Measurements from ENCODE around the gene CSF2.
A peak's percentile ranks its signal among the peaks of the same experiment; 100 is the strongest.

Gene CSF2

GRCh38 chr5:132059696-132060500, 13.7 kb upstream of the CSF2 start:
- peak overlapping the region; percentile 58 for H3K27ac Mint-ChIP-seq
- H3K36me3 Mint-ChIP-seq, result peaks cover 24% of the 10 kb centered on the region
- DNase-seq (ENCODE audit: low spot score in 2 of 2) (peak in 1 of 2 donors; percentile 42), ATAC-seq (no peak)
- no peak overlapping the region for H3K4me3 Mint-ChIP-seq
- no peaks in the 10 kb centered on the region for H3K9me3 Mint-ChIP-seq
- H3K4me1 Mint-ChIP-seq, result peaks cover 73% of the 10 kb centered on the region

- DNase-seq (ENCODE audit: low spot score in 2 of 2) (no peak), ATAC-seq (no peak)
- Mint-ChIP-seq H3K4me3 (no peak within 1 kb of the TSS), H3K27ac (peak within 1 kb of the TSS; percentile 58), H3K9me3 (no peaks in the 10 kb centered on the region), H3K4me1 (peaks cover 73% of the 10 kb centered on the region), H3K36me3 (peaks cover 29% of the 10 kb centered on the region)
Measured at GRCh38 chr5:132060501-132061161, 13.0 kb upstream of the CSF2 start, which contains the start of gene IL3. Gene IL3, plus strand, starts transcription at chr5:132060655. Its CDS starts 52 bp downstream, at chr5:132060707.

DNA sequence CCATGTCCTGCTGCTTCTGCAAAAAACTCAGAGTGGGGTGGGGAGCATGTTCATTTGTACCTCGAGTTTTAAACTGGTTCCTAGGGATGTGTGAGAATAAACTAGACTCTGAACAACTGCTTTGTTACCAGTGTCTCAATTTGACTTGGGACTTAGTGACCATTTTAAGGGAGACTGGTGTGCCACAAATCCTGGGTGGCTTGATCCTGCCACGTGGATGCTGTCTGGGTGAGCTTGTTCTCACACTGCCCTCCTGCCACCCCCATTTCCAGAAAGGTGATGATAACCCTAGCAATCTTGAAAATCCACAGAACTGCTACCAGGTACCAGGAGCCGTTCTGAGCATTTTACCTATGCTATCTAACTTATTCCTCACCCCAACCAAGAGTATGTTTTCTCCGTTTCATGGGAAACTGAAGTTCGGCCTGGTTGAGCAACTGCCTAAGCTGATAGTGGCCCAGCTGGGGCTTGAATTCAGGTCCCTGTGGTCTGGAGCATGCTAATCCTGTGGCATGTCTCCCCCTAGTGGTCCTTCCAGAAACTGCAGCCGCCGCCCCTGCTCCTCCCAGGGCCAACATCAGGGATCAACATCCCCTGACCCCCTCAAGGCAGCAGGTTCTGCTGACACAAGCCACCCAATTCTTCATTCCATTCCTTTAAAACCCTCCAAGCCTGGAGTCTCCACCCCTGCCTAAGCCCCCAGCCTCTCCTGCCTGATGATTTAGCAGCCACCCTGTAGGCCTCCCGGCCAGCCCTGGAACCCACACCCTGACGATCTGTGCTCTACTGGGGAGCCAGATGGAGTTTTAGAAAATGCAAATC, 10.3 kb upstream of the CSF2 start:
- H3K4me1 Mint-ChIP-seq, result peaks cover 71% of the 10 kb centered on the region
- H3K36me3 Mint-ChIP-seq, result peaks cover 18% of the 10 kb centered on the region
- no peaks in the 10 kb centered on the region for H3K9me3 Mint-ChIP-seq
- ATAC-seq, result peak; percentile 65
- H3K27ac Mint-ChIP-seq, result peak overlapping the region; percentile 60
- H3K4me3 Mint-ChIP-seq, result no peak overlapping the region
- peak; percentile 85 to 95 for DNase-seq (ENCODE audit: low spot score in 2 of 2)

GRCh38 chr5:132064140-132064539, 9.4 kb upstream of the CSF2 start:
- Mint-ChIP-seq H3K9me3 (no peaks in the 10 kb centered on the region), H3K36me3 (peaks cover 18% of the 10 kb centered on the region), H3K4me3 (no peak overlapping the region), H3K4me1 (peaks cover 75% of the 10 kb centered on the region), H3K27ac (peak overlapping the region; percentile 60)
- DNase-seq (ENCODE audit: low spot score in 2 of 2), result no peak
- no peak for ATAC-seq

GRCh38 chr5:132064738-132065331, 8.8 kb upstream of the CSF2 start:
- DNase-seq (ENCODE audit: low spot score in 2 of 2) (peak; percentile 83 to 95), ATAC-seq (peak; percentile 79)
- no peaks in the 10 kb centered on the region for H3K9me3 Mint-ChIP-seq
- peaks cover 18% of the 10 kb centered on the region for H3K36me3 Mint-ChIP-seq
- H3K27ac Mint-ChIP-seq, result peak overlapping the region; percentile 90
- peaks cover 75% of the 10 kb centered on the region for H3K4me1 Mint-ChIP-seq
- no peak overlapping the region for H3K4me3 Mint-ChIP-seq

DNA sequence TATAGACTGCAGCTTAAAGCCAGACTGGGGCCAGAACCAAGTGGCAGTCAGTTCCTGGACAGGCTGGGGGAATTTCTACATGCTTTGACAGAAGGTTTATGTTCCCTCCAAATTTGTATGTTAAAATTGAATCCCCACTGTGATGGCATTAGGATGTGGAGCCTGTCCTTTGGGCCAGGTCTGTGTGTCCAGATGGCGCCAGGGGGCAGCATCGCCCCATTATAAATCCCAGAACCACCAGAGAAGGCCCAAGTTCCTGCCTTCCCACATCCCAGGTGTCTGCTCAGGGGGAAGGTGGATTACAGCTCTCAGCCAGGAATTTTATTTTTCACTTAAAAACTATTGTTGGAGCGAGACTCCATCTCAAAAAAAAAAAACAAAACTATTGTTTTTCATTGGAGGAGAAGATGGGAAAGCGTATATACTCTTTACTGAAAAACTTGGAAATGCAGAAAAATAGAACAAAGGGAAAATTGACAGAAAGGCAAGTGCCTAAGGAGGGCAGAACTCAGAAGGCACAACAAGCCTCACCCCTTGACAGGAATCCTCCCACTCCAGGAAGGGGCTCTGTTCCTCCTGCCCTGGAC, 8.1 kb upstream of the CSF2 start:
- H3K36me3 Mint-ChIP-seq, result peaks cover 18% of the 10 kb centered on the region
- peak overlapping the region; percentile 90 for H3K27ac Mint-ChIP-seq
- DNase-seq (ENCODE audit: low spot score in 2 of 2) (peak in 1 of 2 donors; percentile 40), ATAC-seq (peak; percentile 72)
- H3K4me3 Mint-ChIP-seq, result no peak overlapping the region
- H3K9me3 Mint-ChIP-seq, result no peaks in the 10 kb centered on the region
- peaks cover 74% of the 10 kb centered on the region for H3K4me1 Mint-ChIP-seq

GRCh38 chr5:132065951-132066701, 7.5 kb upstream of the CSF2 start:
- ATAC-seq (no peak), DNase-seq (ENCODE audit: low spot score in 2 of 2) (no peak)
- Mint-ChIP-seq H3K9me3 (no peaks in the 10 kb centered on the region), H3K4me3 (no peak overlapping the region), H3K27ac (peak overlapping the region; percentile 90), H3K4me1 (peaks cover 76% of the 10 kb centered on the region), H3K36me3 (peaks cover 24% of the 10 kb centered on the region)

- H3K4me1 Mint-ChIP-seq, result peaks cover 84% of the 10 kb centered on the region
- ATAC-seq (no peak), DNase-seq (ENCODE audit: low spot score in 2 of 2) (no peak)
- H3K36me3 Mint-ChIP-seq, result peaks cover 30% of the 10 kb centered on the region
- H3K4me3 Mint-ChIP-seq, result no peak overlapping the region
- no peaks in the 10 kb centered on the region for H3K9me3 Mint-ChIP-seq
- H3K27ac Mint-ChIP-seq, result peak overlapping the region; percentile 90
Measured at GRCh38 chr5:132066871-132067270, 6.7 kb upstream of the CSF2 start.

- Mint-ChIP-seq H3K9me3 (no peaks in the 10 kb centered on the region), H3K27ac (peak overlapping the region; percentile 90), H3K4me1 (peaks cover 89% of the 10 kb centered on the region), H3K4me3 (no peak overlapping the region), H3K36me3 (peaks cover 30% of the 10 kb centered on the region)
- ATAC-seq (no peak), DNase-seq (ENCODE audit: low spot score in 2 of 2) (no peak)
Measured at GRCh38 chr5:132067451-132067850, 6.1 kb upstream of the CSF2 start.

- Mint-ChIP-seq H3K4me1 (peaks cover 96% of the 10 kb centered on the region), H3K9me3 (no peaks in the 10 kb centered on the region), H3K4me3 (no peak overlapping the region), H3K36me3 (peaks cover 27% of the 10 kb centered on the region), H3K27ac (peak overlapping the region; percentile 94)
- DNase-seq (ENCODE audit: low spot score in 2 of 2) (no peak), ATAC-seq (no peak)
Measured at GRCh38 chr5:132067941-132068808, 5.4 kb upstream of the CSF2 start.

DNA sequence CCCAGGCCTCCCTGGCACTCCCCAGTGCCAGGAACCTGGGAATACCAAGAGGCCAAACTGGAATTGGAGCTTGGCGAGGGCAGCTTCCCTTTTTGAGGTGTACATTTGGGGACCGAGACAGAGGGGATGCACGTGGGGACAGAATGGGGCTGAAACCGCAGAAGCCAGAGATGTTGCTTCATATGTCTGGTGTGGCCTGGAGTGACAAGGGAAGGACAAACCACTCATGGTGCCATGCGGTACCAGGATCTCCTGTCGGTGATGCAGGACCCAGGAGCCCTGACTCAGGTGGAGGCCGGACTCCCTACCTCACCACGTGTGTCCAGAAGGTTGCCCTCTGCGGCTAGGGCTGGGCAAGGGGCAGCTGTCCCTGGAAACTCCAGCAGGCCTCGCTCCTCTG, 4.0 kb upstream of the CSF2 start:
- H3K27ac Mint-ChIP-seq, result peak overlapping the region; percentile 94
- DNase-seq (ENCODE audit: low spot score in 2 of 2), result no peak
- no peaks in the 10 kb centered on the region for H3K9me3 Mint-ChIP-seq
- no peak overlapping the region for H3K4me3 Mint-ChIP-seq
- no peak for ATAC-seq
- H3K4me1 Mint-ChIP-seq, result peaks cover 96% of the 10 kb centered on the region
- H3K36me3 Mint-ChIP-seq, result peaks cover 31% of the 10 kb centered on the region

- H3K27ac Mint-ChIP-seq, result peak overlapping the region; percentile 94
- H3K9me3 Mint-ChIP-seq, result no peaks in the 10 kb centered on the region
- H3K36me3 Mint-ChIP-seq, result peaks cover 33% of the 10 kb centered on the region
- no peak for DNase-seq (ENCODE audit: low spot score in 2 of 2)
- H3K4me3 Mint-ChIP-seq, result no peak overlapping the region
- ATAC-seq, result no peak
- H3K4me1 Mint-ChIP-seq, result peaks cover 96% of the 10 kb centered on the region
Measured at GRCh38 chr5:132069994-132070393, 3.6 kb upstream of the CSF2 start.
